ENCODE data around the gene FER1L5. TPM values are rescaled to one million over a fixed set of nuclear protein-coding genes. Genes with fewer than 3 reads are reported as not detected.
A peak's percentile ranks its signal among the peaks of the same experiment; 100 is the strongest.

Gene FER1L5
- total and polyA plus RNA-seq, 2 of the 8 experiments (the other 6 are each of a cell fraction or from before 2014, with no cell fraction given), result 0.23 to 0.88 TPM

DNA sequence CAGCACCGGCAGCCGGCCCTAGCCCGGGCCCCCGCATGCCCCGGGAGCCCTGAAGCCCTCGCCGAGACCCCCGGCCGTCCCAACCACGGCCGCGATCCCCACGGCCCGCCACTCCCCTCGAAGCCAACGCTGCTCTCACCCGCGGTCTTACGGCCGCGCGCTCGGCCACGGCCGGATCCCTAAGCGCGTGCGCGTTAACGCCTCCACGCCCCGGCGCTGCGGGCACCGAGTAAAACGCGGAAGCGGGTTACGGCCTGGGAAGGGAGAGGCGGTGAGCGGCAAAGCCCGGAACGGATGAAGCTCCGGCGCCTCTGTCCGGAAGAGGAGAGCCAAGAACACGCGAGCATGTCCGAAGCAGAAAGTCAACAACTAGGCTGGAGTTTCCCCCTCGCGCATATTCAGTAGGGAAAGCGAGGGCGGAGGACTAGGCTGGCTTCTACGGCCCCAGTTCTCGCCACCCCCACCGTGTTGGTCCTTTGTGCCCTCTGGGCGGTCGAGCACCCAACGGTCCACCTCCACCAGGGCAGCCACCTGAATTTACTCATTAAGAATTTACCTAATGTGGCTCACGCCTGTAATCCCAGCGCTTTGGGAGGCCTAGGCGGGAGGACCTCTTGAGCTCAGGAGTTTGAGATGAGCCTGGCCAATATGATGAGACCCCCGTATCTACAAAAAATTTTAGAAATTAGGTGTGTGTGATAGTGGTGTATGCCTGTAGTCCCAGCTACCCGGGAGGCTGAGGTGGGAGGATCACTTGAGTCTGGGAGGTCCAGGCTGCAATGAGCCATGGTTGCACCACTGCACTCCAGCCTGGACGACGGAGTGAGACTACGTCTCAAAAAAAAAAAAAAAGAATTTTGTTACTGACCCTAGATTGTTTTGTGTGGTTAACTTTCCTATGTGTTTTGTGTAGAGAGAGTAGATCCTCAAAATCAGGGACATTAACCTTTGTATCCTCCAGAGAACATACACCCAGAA lies 4.1 kb upstream of the FER1L5 start, which contains the start of gene KANSL3 (continued):
- TF ChIP-seq HDAC2 (IDR thresholded peaks at IDR 0.05; ENCODE audit: borderline replicate concordance in 1 of 2, low read depth in 2 of 2, low read length in 2 of 2) (peak in 1 of 2 experiments; percentile 64; a peak in 2 of 4 replicates), CREB1 (IDR thresholded peaks at IDR 0.05) (peak; percentile 79), RBBP5 (IDR thresholded peaks at IDR 0.05; ENCODE audit: borderline replicate concordance, low read depth, low read length) (peak; percentile 88; the same call in 1 of the 2 replicates), CBX5 (IDR thresholded peaks at IDR 0.05; ENCODE audit: low read depth, low read length) (no peak), SP1 (IDR thresholded peaks at IDR 0.05; ENCODE audit: low read depth, low read length) (peak; percentile 100), EZH2 (IDR thresholded peaks at IDR 0.05; ENCODE audit: low read depth, low read length, severe bottlenecking) (no peak), CEBPB (IDR thresholded peaks at IDR 0.05; ENCODE audit: low read depth, low read length) (no peak), MAFK (IDR thresholded peaks at IDR 0.05; ENCODE audit: low read depth, low read length) (no peak), CHD2 (IDR thresholded peaks at IDR 0.05; ENCODE audit: low read length) (peak; percentile 48; the same call in 1 of the 2 replicates), SIN3A (conservative IDR thresholded peaks at IDR 0.05 in 1 of 2, IDR thresholded peaks at IDR 0.05 in 1 of 2; ENCODE audit: low read depth in 1 of 2, low read length in 2 of 2) (peak; percentile 79 to 87; a peak in 3 of 4 replicates), NRF1 (IDR thresholded peaks at IDR 0.05; ENCODE audit: low read depth, low read length) (peak; percentile 31), CTBP2 (IDR thresholded peaks at IDR 0.05; ENCODE audit: borderline replicate concordance, insufficient read depth, insufficient read length, low read length) (no peak), TCF12 (IDR thresholded peaks at IDR 0.05; ENCODE audit: low read depth, low read length) (no peak), FOSL1 (IDR thresholded peaks at IDR 0.05; ENCODE audit: insufficient read depth, low read depth, low read length) (no peak), SIRT6 (IDR thresholded peaks at IDR 0.05; ENCODE audit: low read length) (no peak), KDM5A (IDR thresholded peaks at IDR 0.05; ENCODE audit: low read length) (no peak)
- TF ChIP-seq, protein P1, sequence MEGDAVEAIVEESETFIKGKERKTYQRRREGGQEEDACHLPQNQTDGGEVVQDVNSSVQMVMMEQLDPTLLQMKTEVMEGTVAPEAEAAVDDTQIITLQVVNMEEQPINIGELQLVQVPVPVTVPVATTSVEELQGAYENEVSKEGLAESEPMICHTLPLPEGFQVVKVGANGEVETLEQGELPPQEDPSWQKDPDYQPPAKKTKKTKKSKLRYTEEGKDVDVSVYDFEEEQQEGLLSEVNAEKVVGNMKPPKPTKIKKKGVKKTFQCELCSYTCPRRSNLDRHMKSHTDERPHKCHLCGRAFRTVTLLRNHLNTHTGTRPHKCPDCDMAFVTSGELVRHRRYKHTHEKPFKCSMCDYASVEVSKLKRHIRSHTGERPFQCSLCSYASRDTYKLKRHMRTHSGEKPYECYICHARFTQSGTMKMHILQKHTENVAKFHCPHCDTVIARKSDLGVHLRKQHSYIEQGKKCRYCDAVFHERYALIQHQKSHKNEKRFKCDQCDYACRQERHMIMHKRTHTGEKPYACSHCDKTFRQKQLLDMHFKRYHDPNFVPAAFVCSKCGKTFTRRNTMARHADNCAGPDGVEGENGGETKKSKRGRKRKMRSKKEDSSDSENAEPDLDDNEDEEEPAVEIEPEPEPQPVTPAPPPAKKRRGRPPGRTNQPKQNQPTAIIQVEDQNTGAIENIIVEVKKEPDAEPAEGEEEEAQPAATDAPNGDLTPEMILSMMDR (IDR thresholded peaks at IDR 0.05; ENCODE audit: control extremely low read depth in 1 of 3, insufficient read depth in 1 of 3, low read depth in 1 of 3, low read length in 3 of 3), result peak in 1 of 3 experiments; percentile 0; a peak in 1 of 4 replicates
- TF ChIP-seq, protein P2, sequence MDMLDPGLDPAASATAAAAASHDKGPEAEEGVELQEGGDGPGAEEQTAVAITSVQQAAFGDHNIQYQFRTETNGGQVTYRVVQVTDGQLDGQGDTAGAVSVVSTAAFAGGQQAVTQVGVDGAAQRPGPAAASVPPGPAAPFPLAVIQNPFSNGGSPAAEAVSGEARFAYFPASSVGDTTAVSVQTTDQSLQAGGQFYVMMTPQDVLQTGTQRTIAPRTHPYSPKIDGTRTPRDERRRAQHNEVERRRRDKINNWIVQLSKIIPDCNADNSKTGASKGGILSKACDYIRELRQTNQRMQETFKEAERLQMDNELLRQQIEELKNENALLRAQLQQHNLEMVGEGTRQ (IDR thresholded peaks at IDR 0.05; ENCODE audit: low read length), result no peak
- TF ChIP-seq, protein P3, sequence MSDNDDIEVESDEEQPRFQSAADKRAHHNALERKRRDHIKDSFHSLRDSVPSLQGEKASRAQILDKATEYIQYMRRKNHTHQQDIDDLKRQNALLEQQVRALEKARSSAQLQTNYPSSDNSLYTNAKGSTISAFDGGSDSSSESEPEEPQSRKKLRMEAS (IDR thresholded peaks at IDR 0.05), result peak; percentile 88
